ENCODE measurements around the gene PGLYRP3.

- TF ChIP-seq POLR2A (IDR thresholded peaks at IDR 0.05), result no peak
- TF ChIP-seq CTCF (IDR thresholded peaks at IDR 0.05), result no peak
- TF ChIP-seq POLR2AphosphoS5 (IDR thresholded peaks at IDR 0.05), result no peak
These were observed 18.9 kb downstream of the PGLYRP3 start for GRCh38 chr1:153293851-153294250.
